ENCODE results near the gene ASPSCR1.

DNA sequence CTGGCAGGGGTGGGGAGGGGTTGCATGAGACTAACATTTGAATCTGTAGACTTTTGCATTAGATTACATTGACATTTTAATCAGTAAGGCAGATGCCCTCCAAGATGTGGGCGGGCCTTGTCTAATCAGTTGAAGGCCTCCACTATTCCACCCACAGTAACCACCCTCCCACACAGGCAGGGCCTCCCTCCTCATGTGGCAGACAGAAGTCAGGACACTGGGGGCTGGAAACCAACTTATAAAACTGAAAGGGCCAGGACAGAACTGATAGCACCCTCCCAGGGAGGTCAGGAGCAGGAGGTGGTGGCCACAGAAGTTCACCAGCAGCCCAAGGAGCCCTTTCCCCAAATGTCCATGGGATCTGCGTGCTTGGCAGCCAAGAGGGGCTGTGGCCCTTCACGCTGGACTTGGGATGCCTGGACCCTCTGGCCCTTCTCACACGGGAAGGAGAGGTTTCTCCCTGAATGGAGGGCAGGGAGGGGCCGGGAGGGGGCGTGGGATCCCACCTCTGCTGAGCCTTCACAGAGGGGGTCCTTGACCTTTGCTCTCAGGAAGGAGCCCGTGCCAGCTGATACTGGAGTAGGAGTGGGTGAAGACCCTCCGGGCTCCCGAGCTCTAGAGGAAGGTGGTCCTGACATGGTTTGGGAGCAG, 45.0 kb upstream of the ASPSCR1 start:
- TF ChIP-seq POLR2A (IDR thresholded peaks at IDR 0.05) (no peak), POLR2AphosphoS5 (IDR thresholded peaks at IDR 0.05) (no peak), CTCF (IDR thresholded peaks at IDR 0.05 in 8 of 11, conservative IDR thresholded peaks at IDR 0.05 in 3 of 11) (no peak)

All from spleen (tissue), 7 donors.